GM23338 (cell line): ENCODE results near the gene CTNNAL1. TPM values are rescaled to one million over a fixed set of nuclear protein-coding genes. Genes with fewer than 3 reads are reported as not detected.

ENCODE experiments used
- ATAC-seq: fragments of 200-7000 bp; cut with Tn5 transposase; 3 replicates; pipeline ENCODE4 v1.9.1; 2020
- DNase-seq: peaks from one replicate; pipeline ENCODE4 v3.0.0-alpha.2; 2015; ENCODE audit warnings: low spot score
- H2AFZ ChIP-seq: fragments of 200-600 bp; sonication (generic); 2 replicates; pipeline ENCODE4 v1.8.0; 2016; ENCODE audit warnings: antibody characterized with exemption, mild to moderate bottlenecking, moderate library complexity
- H3F3A ChIP-seq: fragments of 200-600 bp; sonication (generic); replicated peaks from 2 replicates; pipeline ENCODE4 v1.8.0; 2017; ENCODE audit warnings: antibody characterized with exemption, mixed run types, low read depth
- H3K27ac ChIP-seq: fragments of 200-600 bp; sonication (generic); 2 replicates; pipeline ENCODE4 v1.6.1; 2016; ENCODE audit warnings: low read depth
- H3K27me3 ChIP-seq: fragments of 200-600 bp; sonication (generic); 2 replicates; pipeline ENCODE4 v1.8.0; 2016; ENCODE audit warnings: mild to moderate bottlenecking, mixed run types, moderate library complexity; ENCODE audit not compliant: insufficient read depth
- H3K36me3 ChIP-seq: fragments of 200-600 bp; sonication (generic); 2 replicates; pipeline ENCODE4 v1.8.0; 2016; ENCODE audit warnings: mild to moderate bottlenecking; ENCODE audit not compliant: insufficient read depth
- H3K4me1 ChIP-seq: fragments of 200-600 bp; sonication (generic); 2 replicates; pipeline ENCODE4 v1.8.0; 2016; ENCODE audit warnings: mild to moderate bottlenecking, moderate library complexity; ENCODE audit not compliant: insufficient read depth
- H3K4me2 ChIP-seq: fragments of 200-600 bp; sonication (generic); 2 replicates; pipeline ENCODE4 v1.7.1; 2017; ENCODE audit warnings: mixed run types
- H3K4me3 ChIP-seq: fragments of 200-600 bp; sonication (generic); 2 replicates; pipeline ENCODE4 v1.6.1; 2016; ENCODE audit warnings: mixed run types
- H3K79me2 ChIP-seq: fragments of 200-600 bp; sonication (generic); replicated peaks from 2 replicates; pipeline ENCODE4 v1.8.0; 2017; ENCODE audit warnings: mild to moderate bottlenecking; ENCODE audit not compliant: insufficient read depth
- H3K9me2 ChIP-seq: fragments of 200-600 bp; sonication (generic); 2 replicates; pipeline ENCODE4 v1.8.0; 2017; ENCODE audit not compliant: insufficient read depth
- H4K20me1 ChIP-seq: fragments of 200-600 bp; sonication (generic); replicated peaks from 2 replicates; pipeline ENCODE4 v1.8.0; 2017; ENCODE audit warnings: mild to moderate bottlenecking; ENCODE audit not compliant: insufficient read depth
- H3K27ac Mint-ChIP-seq: 2 replicates; pipeline ENCODE4 v1.8.0; 2020; ENCODE audit warnings: inconsistent platforms, mild to moderate bottlenecking, moderate library complexity, mixed read lengths
- H3K27me3 Mint-ChIP-seq: 3 replicates; pipeline ENCODE4 v1.8.0; 2022; ENCODE audit warnings: low read depth, mild to moderate bottlenecking, moderate library complexity, mixed read lengths, inconsistent platforms; ENCODE audit not compliant: insufficient read depth, poor library complexity
- H3K36me3 Mint-ChIP-seq: 3 replicates; pipeline ENCODE4 v1.8.0; 2021; ENCODE audit warnings: low read depth, mild to moderate bottlenecking, inconsistent platforms, moderate library complexity, mixed read lengths
- H3K4me1 Mint-ChIP-seq: 3 replicates; pipeline ENCODE4 v1.8.0; 2020; ENCODE audit warnings: mild to moderate bottlenecking, inconsistent platforms, mixed read lengths
- H3K4me3 Mint-ChIP-seq: 3 replicates; pipeline ENCODE4 v1.8.0; 2021; ENCODE audit warnings: moderate library complexity, mild to moderate bottlenecking, inconsistent platforms, mixed read lengths
- H3K9me3 Mint-ChIP-seq: 3 replicates; pipeline ENCODE4 v1.8.0; 2020; ENCODE audit warnings: moderate library complexity, mild to moderate bottlenecking, inconsistent platforms, mixed read lengths
- CREB1 ChIP-seq: fragments of 250-450 bp; sonication (Bioruptor Pico); IDR thresholded peaks from 2 replicates; pipeline ENCODE4 v1.5.0; 2020; ENCODE audit warnings: low read depth, mild to moderate bottlenecking, moderate library complexity
- EZH2 ChIP-seq: fragments of 200-600 bp; sonication (generic); IDR thresholded peaks from one replicate; pipeline ENCODE4 v1.8.0; 2017; ENCODE audit warnings: antibody characterized with exemption, mild to moderate bottlenecking, low read depth; ENCODE audit not compliant: unreplicated experiment
- EZH2phosphoT487 ChIP-seq: fragments of 200-600 bp; sonication (generic); IDR thresholded peaks from one replicate; pipeline ENCODE4 v1.8.1; 2018; ENCODE audit warnings: antibody characterized with exemption; ENCODE audit not compliant: unreplicated experiment
- JUNB ChIP-seq: IDR thresholded peaks from one replicate; pipeline ENCODE4 v1.6.1; 2016; ENCODE audit warnings: antibody characterized with exemption; ENCODE audit not compliant: unreplicated experiment
- NANOG ChIP-seq: IDR thresholded peaks from 2 replicates; pipeline ENCODE4 v1.6.1; 2016; ENCODE audit warnings: antibody characterized with exemption, borderline replicate concordance
- POLR2AphosphoS5 ChIP-seq: IDR thresholded peaks from 2 replicates; pipeline ENCODE4 v1.6.1; 2016; ENCODE audit warnings: antibody characterized with exemption, low read depth
- ZNF114 ChIP-seq: fragments of 250-450 bp; sonication (Bioruptor Pico); IDR thresholded peaks from 2 replicates; pipeline ENCODE4 v1.5.0; 2020; ENCODE audit warnings: mild to moderate bottlenecking, moderate library complexity
- ZNF331 ChIP-seq: fragments of 250-450 bp; sonication (Bioruptor Pico); IDR thresholded peaks from 2 replicates; pipeline ENCODE4 v1.5.0; 2020; ENCODE audit warnings: low read depth, mild to moderate bottlenecking, moderate library complexity
- ZNF462 ChIP-seq: fragments of 250-450 bp; sonication (Bioruptor Pico); IDR thresholded peaks from 2 replicates; pipeline ENCODE4 v1.5.0; 2020; ENCODE audit warnings: mild to moderate bottlenecking, moderate library complexity
- polyA plus RNA-seq: library from polyadenylated mRNA; unstranded; fragments of >200 nt; fragmentation: Nextera tagmentation; extraction: Ambion mirVana; gene quantifications from 2 replicates; pipeline ENCODE4 v1.2.1, GENCODE V29; 2016
- total RNA-seq: library from RNA; depleted of rRNA; stranded (reverse); fragments of >200 nt; shearing (Covaris generic); gene quantifications from 2 replicates; pipeline ENCODE4 v1.2.3, GENCODE V29; 2014
- TF ChIP-seq, protein P1 (sequence below): IDR thresholded peaks from one replicate; pipeline ENCODE4 v1.6.1; 2018; ENCODE audit warnings: antibody characterized with exemption; ENCODE audit not compliant: unreplicated experiment
- TF ChIP-seq, protein P2 (sequence below), 2 experiments: fragments of 200-600 bp in 1 of 2; sonication (generic) in 1 of 2; conservative IDR thresholded peaks; 2 replicates each; pipeline versions ENCODE4 v1.5.1 to v1.6.1; 2016 to 2017; ENCODE audit warnings: antibody characterized with exemption in 2 of 2, low read depth in 2 of 2, mild to moderate bottlenecking in 2 of 2, moderate library complexity in 1 of 2

The CTNNAL1 gene
- total and polyA plus RNA-seq, 2 experiments from 2014 or later: 63.0 to 211 TPM

DNA sequence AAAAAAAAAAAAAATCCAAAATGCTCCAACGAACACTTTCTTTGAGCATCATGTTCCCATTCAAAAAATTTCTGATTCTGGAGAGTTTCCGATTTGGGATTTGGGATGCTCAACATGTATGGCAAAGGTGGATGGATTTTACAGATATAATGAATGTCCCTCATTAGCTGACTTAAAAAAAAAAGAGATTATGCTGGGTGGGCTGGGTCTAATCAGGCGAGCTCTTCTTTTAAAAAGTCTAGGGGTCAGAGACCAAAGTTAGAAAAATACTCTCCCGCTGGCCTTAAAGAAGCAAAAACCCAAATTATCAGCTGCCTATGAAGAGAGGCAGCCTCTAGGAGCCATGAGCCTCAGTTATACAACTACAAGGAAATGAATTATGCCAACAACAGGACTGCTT is 15.2 kb upstream of the CTNNAL1 start:
- no peak overlapping the region for H3K27ac ChIP-seq
- ATAC-seq (no peak), DNase-seq (no peak)
- no peak overlapping the region for H2AFZ ChIP-seq
- H3K4me3 ChIP-seq: no peak overlapping the region
- H3K79me2 ChIP-seq: peaks cover 17% of the 10 kb centered on the region
- no peak overlapping the region for H3K4me2 ChIP-seq
- no peaks in the 10 kb centered on the region for H3F3A ChIP-seq
- Mint-ChIP-seq H3K27ac (no peak overlapping the region), H3K27me3 (peaks cover 5% of the 10 kb centered on the region), H3K9me3 (no peaks in the 10 kb centered on the region; the same call in 2 of the 3 replicates), H3K4me3 (no peak overlapping the region), H3K4me1 (peaks cover 8% of the 10 kb centered on the region; the same call in 2 of the 3 replicates), H3K36me3 (peaks cover 19% of the 10 kb centered on the region)
- no peaks in the 10 kb centered on the region for H3K4me1 ChIP-seq
- peaks cover 11% of the 10 kb centered on the region; the same call in 1 of the 2 replicates for H4K20me1 ChIP-seq
- TF ChIP-seq ZNF114 (no peak), ZNF462 (CRISPR knock-in tag) (no peak), EZH2 (no peak), CREB1 (no peak), NANOG (no peak), EZH2phosphoT487 (no peak), POLR2AphosphoS5 (no peak)
- H3K36me3 ChIP-seq: peaks cover 5% of the 10 kb centered on the region; the same call in 1 of the 2 replicates
- no peaks in the 10 kb centered on the region for H3K27me3 ChIP-seq
- no peaks in the 10 kb centered on the region for H3K9me2 ChIP-seq

GRCh38 chr9:109027176-109027575 is 13.9 kb upstream of the CTNNAL1 start:
- Histone ChIP-seq H3K27me3 (no peaks in the 10 kb centered on the region), H3K4me2 (no peak overlapping the region)
- TF ChIP-seq POLR2AphosphoS5: no peak
- TF ChIP-seq, protein P1, sequence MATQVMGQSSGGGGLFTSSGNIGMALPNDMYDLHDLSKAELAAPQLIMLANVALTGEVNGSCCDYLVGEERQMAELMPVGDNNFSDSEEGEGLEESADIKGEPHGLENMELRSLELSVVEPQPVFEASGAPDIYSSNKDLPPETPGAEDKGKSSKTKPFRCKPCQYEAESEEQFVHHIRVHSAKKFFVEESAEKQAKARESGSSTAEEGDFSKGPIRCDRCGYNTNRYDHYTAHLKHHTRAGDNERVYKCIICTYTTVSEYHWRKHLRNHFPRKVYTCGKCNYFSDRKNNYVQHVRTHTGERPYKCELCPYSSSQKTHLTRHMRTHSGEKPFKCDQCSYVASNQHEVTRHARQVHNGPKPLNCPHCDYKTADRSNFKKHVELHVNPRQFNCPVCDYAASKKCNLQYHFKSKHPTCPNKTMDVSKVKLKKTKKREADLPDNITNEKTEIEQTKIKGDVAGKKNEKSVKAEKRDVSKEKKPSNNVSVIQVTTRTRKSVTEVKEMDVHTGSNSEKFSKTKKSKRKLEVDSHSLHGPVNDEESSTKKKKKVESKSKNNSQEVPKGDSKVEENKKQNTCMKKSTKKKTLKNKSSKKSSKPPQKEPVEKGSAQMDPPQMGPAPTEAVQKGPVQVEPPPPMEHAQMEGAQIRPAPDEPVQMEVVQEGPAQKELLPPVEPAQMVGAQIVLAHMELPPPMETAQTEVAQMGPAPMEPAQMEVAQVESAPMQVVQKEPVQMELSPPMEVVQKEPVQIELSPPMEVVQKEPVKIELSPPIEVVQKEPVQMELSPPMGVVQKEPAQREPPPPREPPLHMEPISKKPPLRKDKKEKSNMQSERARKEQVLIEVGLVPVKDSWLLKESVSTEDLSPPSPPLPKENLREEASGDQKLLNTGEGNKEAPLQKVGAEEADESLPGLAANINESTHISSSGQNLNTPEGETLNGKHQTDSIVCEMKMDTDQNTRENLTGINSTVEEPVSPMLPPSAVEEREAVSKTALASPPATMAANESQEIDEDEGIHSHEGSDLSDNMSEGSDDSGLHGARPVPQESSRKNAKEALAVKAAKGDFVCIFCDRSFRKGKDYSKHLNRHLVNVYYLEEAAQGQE: no peak
- TF ChIP-seq JUNB: no peak
- TF ChIP-seq ZNF114: no peak
- no peak for TF ChIP-seq ZNF331 (CRISPR knock-in tag)
- TF ChIP-seq, protein P2, sequence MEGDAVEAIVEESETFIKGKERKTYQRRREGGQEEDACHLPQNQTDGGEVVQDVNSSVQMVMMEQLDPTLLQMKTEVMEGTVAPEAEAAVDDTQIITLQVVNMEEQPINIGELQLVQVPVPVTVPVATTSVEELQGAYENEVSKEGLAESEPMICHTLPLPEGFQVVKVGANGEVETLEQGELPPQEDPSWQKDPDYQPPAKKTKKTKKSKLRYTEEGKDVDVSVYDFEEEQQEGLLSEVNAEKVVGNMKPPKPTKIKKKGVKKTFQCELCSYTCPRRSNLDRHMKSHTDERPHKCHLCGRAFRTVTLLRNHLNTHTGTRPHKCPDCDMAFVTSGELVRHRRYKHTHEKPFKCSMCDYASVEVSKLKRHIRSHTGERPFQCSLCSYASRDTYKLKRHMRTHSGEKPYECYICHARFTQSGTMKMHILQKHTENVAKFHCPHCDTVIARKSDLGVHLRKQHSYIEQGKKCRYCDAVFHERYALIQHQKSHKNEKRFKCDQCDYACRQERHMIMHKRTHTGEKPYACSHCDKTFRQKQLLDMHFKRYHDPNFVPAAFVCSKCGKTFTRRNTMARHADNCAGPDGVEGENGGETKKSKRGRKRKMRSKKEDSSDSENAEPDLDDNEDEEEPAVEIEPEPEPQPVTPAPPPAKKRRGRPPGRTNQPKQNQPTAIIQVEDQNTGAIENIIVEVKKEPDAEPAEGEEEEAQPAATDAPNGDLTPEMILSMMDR (conservative IDR thresholded peaks at IDR 0.05; ENCODE audit: low read depth in 2 of 2): no peak
- TF ChIP-seq NANOG: no peak
- TF ChIP-seq EZH2phosphoT487: no peak

More at GRCh38 chr9:109027176-109027575, 13.9 kb upstream of the CTNNAL1 start:
- DNase-seq (no peak), ATAC-seq (no peak)
- Mint-ChIP-seq H3K9me3 (no peaks in the 10 kb centered on the region; the same call in 2 of the 3 replicates), H3K27me3 (peaks cover 5% of the 10 kb centered on the region), H3K27ac (no peak overlapping the region), H3K4me1 (peaks cover 8% of the 10 kb centered on the region; the same call in 2 of the 3 replicates), H3K36me3 (peaks cover 9% of the 10 kb centered on the region; the same call in 2 of the 3 replicates), H3K4me3 (no peak overlapping the region)
- Histone ChIP-seq H3K9me2 (no peaks in the 10 kb centered on the region), H3K4me1 (no peaks in the 10 kb centered on the region), H2AFZ (no peak overlapping the region), H3K79me2 (peaks cover 17% of the 10 kb centered on the region), H3K27ac (no peak overlapping the region), H4K20me1 (peaks cover 7% of the 10 kb centered on the region; the same call in 1 of the 2 replicates), H3F3A (no peaks in the 10 kb centered on the region), H3K36me3 (no peaks in the 10 kb centered on the region), H3K4me3 (no peak overlapping the region)
